Measurements from ENCODE around the gene CYP2W1.
"Not testable (repeated sequence)": the region's sequence is repeated elsewhere in the genome, so short reads cannot be mapped to it uniquely, and the experiment has no call there.

Gene CYP2W1

GRCh38 chr7:1036164-1036928 lies 53.4 kb downstream of the CYP2W1 start:
- DNase-seq; H3K27ac Mint-ChIP-seq; H3K9me3 Mint-ChIP-seq; H3K36me3 Mint-ChIP-seq (ENCODE audit: low read depth); H3K27me3 Mint-ChIP-seq; H3K4me3 Mint-ChIP-seq: not testable (repeated sequence)
- peaks cover 22% of the 10 kb centered on the region for H3K4me1 Mint-ChIP-seq (ENCODE audit: low read depth)

Measured in activated T-cell treated with anti-CD3 and anti-CD28 coated beads, Interleukin-2, amount 50 U/mL, for 24 hours (primary cell).